Breast epithelium (tissue), 4 donors: ENCODE results near the gene ZNFX1. TPM values are rescaled to one million over a fixed set of nuclear protein-coding genes. Genes with fewer than 3 reads are reported as not detected.

Experiments
- DNase-seq, 2 donors: peaks; one replicate each; pipeline ENCODE4 v3.0.0-alpha.2; 2019; ENCODE audit warnings: low spot score in 2 of 2
- H3K27ac ChIP-seq, 2 donors: fragments of 200-600 bp; sonication (generic) in 1 of 2; one replicate each; pipeline ENCODE4 v1.5.1; 2016 to 2019; ENCODE audit warnings: mild to moderate bottlenecking in 1 of 2
- H3K27me3 ChIP-seq, 2 donors: fragments of 200-600 bp; sonication (generic) in 1 of 2; one replicate each; pipeline versions ENCODE4 v1.5.1 to v1.6.0; 2017 to 2019; ENCODE audit warnings: control low read depth in 1 of 2, mild to moderate bottlenecking in 1 of 2
- H3K36me3 ChIP-seq: fragments of 200-600 bp; one replicate; pipeline ENCODE4 v1.5.1; 2019
- H3K4me1 ChIP-seq, 2 donors: fragments of 200-600 bp; sonication (generic); one replicate each; pipeline ENCODE4 v1.5.1; 2016 to 2019; ENCODE audit warnings: control low read depth in 1 of 2
- H3K4me3 ChIP-seq, 3 donors: fragments of 200-600 bp; sonication (generic); 1 replicate in 2 of 3; 2 replicates in 1 of 3; pipeline ENCODE4 v1.5.1; 2016 to 2019; ENCODE audit warnings: mild to moderate bottlenecking in 3 of 3, moderate library complexity in 2 of 3
- H3K9me3 ChIP-seq, 2 donors: fragments of 200-600 bp; sonication (generic) in 1 of 2; one replicate each; pipeline ENCODE4 v1.5.1; 2016 to 2019; ENCODE audit warnings: control low read depth in 1 of 2
- CTCF ChIP-seq, 3 donors: fragments of 450-650 bp; IDR thresholded peaks; one replicate each; pipeline ENCODE4 v1.5.1; 2016 to 2017; ENCODE audit warnings: antibody characterized with exemption in 3 of 3, mild to moderate bottlenecking in 3 of 3, moderate library complexity in 3 of 3
- POLR2A ChIP-seq: fragments of 450-650 bp; IDR thresholded peaks from one replicate; pipeline ENCODE4 v1.6.1; 2016; ENCODE audit warnings: antibody characterized with exemption, mild to moderate bottlenecking, moderate library complexity
- POLR2AphosphoS5 ChIP-seq, 3 donors: sonication (generic); formaldehyde crosslinking; IDR thresholded peaks; one replicate each; pipeline ENCODE4 v1.6.1; 2017; ENCODE audit warnings: antibody characterized with exemption in 3 of 3
- intact Hi-C: fragments of 100-400 bp; cut with DNase I; formaldehyde crosslinking; loops from one replicate; pipeline ENCODE4 v1.15.1; 2023; ENCODE audit warnings: low total_unique reads
- total RNA-seq, 3 donors: library from RNA; depleted of rRNA; stranded (reverse); fragments of >200 nt; gene quantifications; one replicate each; pipeline ENCODE4 v1.1.0, GENCODE V29; 2016

Gene ZNFX1
- total RNA-seq, 3 donors from 2014 or later: 36.3 to 42.1 (median 36.7) TPM

- H3K9me3 ChIP-seq: no peaks in the 10 kb centered on the region
- H3K4me3 ChIP-seq: no peak overlapping the region
- no peak for DNase-seq
- intact Hi-C loops: no loop called here
- no peak overlapping the region for H3K27ac ChIP-seq
- H3K36me3 ChIP-seq: no peaks in the 10 kb centered on the region
- TF ChIP-seq CTCF (IDR thresholded peaks at IDR 0.05) (no peak), POLR2A (no peak), POLR2AphosphoS5 (IDR thresholded peaks at IDR 0.05) (no peak)
- peaks cover 0 to 8% of the 10 kb centered on the region in 2 donors for H3K27me3 ChIP-seq
- no peaks in the 10 kb centered on the region for H3K4me1 ChIP-seq
These were observed 35.4 kb upstream of the ZNFX1 start for GRCh38 chr20:49313283-49313682.

GRCh38 chr20:49312661-49313060, 34.8 kb upstream of the ZNFX1 start:
- Histone ChIP-seq H3K27ac (no peak overlapping the region), H3K4me1 (no peaks in the 10 kb centered on the region), H3K4me3 (no peak overlapping the region), H3K36me3 (no peaks in the 10 kb centered on the region), H3K27me3 (peaks cover 0 to 1% of the 10 kb centered on the region in 2 donors), H3K9me3 (no peaks in the 10 kb centered on the region)
- DNase-seq: no peak
- TF ChIP-seq POLR2AphosphoS5 (IDR thresholded peaks at IDR 0.05): no peak
- no peak for TF ChIP-seq CTCF (IDR thresholded peaks at IDR 0.05)
- TF ChIP-seq POLR2A: no peak
- intact Hi-C loops: no loop called here

- Histone ChIP-seq H3K4me3 (no peak overlapping the region), H3K36me3 (no peaks in the 10 kb centered on the region), H3K9me3 (no peaks in the 10 kb centered on the region), H3K27ac (no peak overlapping the region), H3K4me1 (no peaks in the 10 kb centered on the region), H3K27me3 (no peaks in the 10 kb centered on the region)
- TF ChIP-seq POLR2A (no peak), CTCF (IDR thresholded peaks at IDR 0.05) (no peak), POLR2AphosphoS5 (IDR thresholded peaks at IDR 0.05) (no peak)
- DNase-seq: no peak
- intact Hi-C loops: no loop called here
These were observed 32.8 kb upstream of the ZNFX1 start for GRCh38 chr20:49310705-49311104.

- TF ChIP-seq CTCF (IDR thresholded peaks at IDR 0.05) (no peak), POLR2A (no peak)
- no peak overlapping the region for H3K27ac ChIP-seq
- H3K36me3 ChIP-seq: no peaks in the 10 kb centered on the region
- H3K9me3 ChIP-seq: no peaks in the 10 kb centered on the region
- H3K27me3 ChIP-seq: no peaks in the 10 kb centered on the region
- H3K4me1 ChIP-seq: no peaks in the 10 kb centered on the region
- no peak overlapping the region for H3K4me3 ChIP-seq
- DNase-seq: no peak
- intact Hi-C loops: no loop called here
These were observed 31.0 kb upstream of the ZNFX1 start for GRCh38 chr20:49308875-49309274.

GRCh38 chr20:49306903-49307620, 29.2 kb upstream of the ZNFX1 start:
- Histone ChIP-seq H3K9me3 (no peaks in the 10 kb centered on the region), H3K27ac (peak overlapping the region; percentile 54 to 57), H3K27me3 (no peaks in the 10 kb centered on the region), H3K36me3 (no peaks in the 10 kb centered on the region), H3K4me1 (no peaks in the 10 kb centered on the region), H3K4me3 (no peak overlapping the region)
- peak in 1 of 2 donors; percentile 34 for DNase-seq
- intact Hi-C loops: no loop called here
- TF ChIP-seq POLR2A (no peak), POLR2AphosphoS5 (IDR thresholded peaks at IDR 0.05) (no peak), CTCF (IDR thresholded peaks at IDR 0.05) (no peak)
